Colonic mucosa (tissue), 4 donors: ENCODE data around the gene CHD1L. TPM values are rescaled to one million over a fixed set of nuclear protein-coding genes. Genes with fewer than 3 reads are reported as not detected.
"Not testable (repeated sequence)": the region's sequence is repeated elsewhere in the genome, so short reads cannot be mapped to it uniquely, and the experiment has no call there.

ENCODE experiments used
- DNase-seq: peaks from one replicate; pipeline ENCODE4 v3.0.0-alpha.2; 2020
- H3K27ac ChIP-seq: fragments of 200-600 bp; one replicate; pipeline ENCODE4 v1.8.0; 2021
- H3K27me3 ChIP-seq: fragments of 200-600 bp; one replicate; pipeline ENCODE4 v1.8.0; 2021
- H3K36me3 ChIP-seq: fragments of 200-600 bp; one replicate; pipeline ENCODE4 v1.8.0; 2021
- H3K4me1 ChIP-seq: fragments of 200-600 bp; one replicate; pipeline ENCODE4 v1.8.0; 2021; ENCODE audit warnings: mild to moderate bottlenecking
- H3K4me3 ChIP-seq: fragments of 200-600 bp; one replicate; pipeline ENCODE4 v1.8.0; 2021
- H3K9ac ChIP-seq, 2 donors: one replicate each; pipeline ENCODE4 v1.7.0; 2013; ENCODE audit warnings: control low read depth in 2 of 2, low read depth in 2 of 2, low read length in 2 of 2
- H3K9me3 ChIP-seq: fragments of 200-600 bp; one replicate; pipeline ENCODE4 v1.8.0; 2021
- CTCF ChIP-seq: fragments of 200-600 bp; IDR thresholded peaks from one replicate; pipeline ENCODE4 v1.8.0; 2022; ENCODE audit warnings: antibody characterized with exemption, mild to moderate bottlenecking
- intact Hi-C: fragments of 100-400 bp; cut with DNase I; formaldehyde crosslinking; loops from one replicate; pipeline ENCODE4 v1.14.1; 2022
- total RNA-seq, 2 donors: library from RNA; stranded (reverse); fragmentation: NEBNext Ultra II Directional in 1 of 2; extraction: Animal tissue kit (Norgen Biotek cat#: 25700) in 1 of 2; gene quantifications; one replicate each; pipeline ENCODE4 v1.2.1, GENCODE V29; 2021
- donor health status: healthy.
- donor health status: DM: no; HTN: no; CAD: no.
- donor health status: DM: no; HTN: no; CAD: no.

CHD1L gene
- total RNA-seq, 2 donors from 2014 or later: 34.7 to 40.7 TPM

GRCh38 chr1:147217141-147217540 lies 25.3 kb upstream of the CHD1L start:
- H3K36me3 ChIP-seq: no peaks in the 10 kb centered on the region
- DNase-seq: no peak
- no peaks in the 10 kb centered on the region for H3K27me3 ChIP-seq
- intact Hi-C loops: no loop called here
- H3K9me3 ChIP-seq: no peaks in the 10 kb centered on the region
- H3K9ac ChIP-seq: no peak overlapping the region
- no peak overlapping the region for H3K4me3 ChIP-seq
- no peak overlapping the region for H3K27ac ChIP-seq
- H3K4me1 ChIP-seq: no peaks in the 10 kb centered on the region
- TF ChIP-seq CTCF: no peak

GRCh38 chr1:147218606-147219005 lies 23.9 kb upstream of the CHD1L start:
- intact Hi-C loops: no loop called here
- Histone ChIP-seq H3K9me3 (no peaks in the 10 kb centered on the region), H3K4me3 (no peak overlapping the region), H3K36me3 (no peaks in the 10 kb centered on the region), H3K9ac (no peak overlapping the region), H3K4me1 (no peaks in the 10 kb centered on the region), H3K27me3 (no peaks in the 10 kb centered on the region), H3K27ac (no peak overlapping the region)
- no peak for TF ChIP-seq CTCF
- no peak for DNase-seq

GRCh38 chr1:147223740-147224615 lies 18.5 kb upstream of the CHD1L start:
- intact Hi-C loops: no loop called here
- H3K27ac ChIP-seq: peak overlapping the region; percentile 87
- H3K4me3 ChIP-seq: peak overlapping the region; percentile 54
- no peak for TF ChIP-seq CTCF
- no peak overlapping the region for H3K9ac ChIP-seq
- H3K4me1 ChIP-seq: no peaks in the 10 kb centered on the region
- DNase-seq: no peak
- H3K27me3 ChIP-seq: no peaks in the 10 kb centered on the region
- no peaks in the 10 kb centered on the region for H3K36me3 ChIP-seq
- no peaks in the 10 kb centered on the region for H3K9me3 ChIP-seq

- intact Hi-C loops: no loop called here
- no peaks in the 10 kb centered on the region for H3K9me3 ChIP-seq
- DNase-seq: peak; percentile 83
- peak within 1 kb of the TSS; percentile 54 for H3K4me3 ChIP-seq
- TF ChIP-seq CTCF: peak; percentile 14
- peak within 1 kb of the TSS; percentile 72 to 73 for H3K9ac ChIP-seq
- H3K27ac ChIP-seq: peak within 1 kb of the TSS; percentile 87
- H3K27me3 ChIP-seq: no peaks in the 10 kb centered on the region
- H3K4me1 ChIP-seq: no peaks in the 10 kb centered on the region
- H3K36me3 ChIP-seq: no peaks in the 10 kb centered on the region
Measured at GRCh38 chr1:147225193-147225730, 17.2 kb upstream of the CHD1L start, which contains the start of gene FMO5. Gene FMO5, minus strand, starts transcription at chr1:147225339. Its CDS starts 310 bp downstream, at chr1:147225029.

GRCh38 chr1:147231032-147231431 lies 11.5 kb upstream of the CHD1L start:
- intact Hi-C loops, H3K27me3 ChIP-seq, H3K9ac ChIP-seq, H3K36me3 ChIP-seq, H3K4me1 ChIP-seq, H3K27ac ChIP-seq, H3K9me3 ChIP-seq, DNase-seq, H3K4me3 ChIP-seq: not testable (repeated sequence)

- H3K9me3 ChIP-seq, H3K36me3 ChIP-seq, H3K27ac ChIP-seq, H3K9ac ChIP-seq, DNase-seq, H3K4me3 ChIP-seq, H3K4me1 ChIP-seq, intact Hi-C loops, H3K27me3 ChIP-seq: not testable (repeated sequence)
Measured at GRCh38 chr1:147233903-147234302, 8.6 kb upstream of the CHD1L start.
